Inflammatory macrophage treated with lipopolysaccharide for 4 hours (primary cell): ENCODE measurements around the gene DUXB.

Experiments used
- DNase-seq: peaks from one replicate; pipeline ENCODE4 v3.0.0-alpha.2; 2020

Gene DUXB, protein sequence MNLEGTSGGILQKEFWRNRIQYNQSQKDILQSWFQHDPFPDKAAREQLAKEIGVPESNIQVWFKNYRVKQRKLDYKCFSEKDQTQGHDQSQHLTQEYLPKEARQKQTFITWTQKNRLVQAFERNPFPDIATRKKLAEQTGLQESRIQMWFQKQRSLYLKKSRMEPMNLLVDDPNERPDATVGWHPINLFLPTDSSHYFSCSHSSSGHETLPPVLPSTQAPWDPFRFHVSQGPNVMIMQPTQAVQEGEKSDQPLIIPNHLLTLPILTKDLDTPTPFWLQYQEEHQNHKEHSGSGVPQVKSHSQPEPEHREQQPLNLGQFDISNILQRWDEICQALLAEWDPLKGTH

DNA sequence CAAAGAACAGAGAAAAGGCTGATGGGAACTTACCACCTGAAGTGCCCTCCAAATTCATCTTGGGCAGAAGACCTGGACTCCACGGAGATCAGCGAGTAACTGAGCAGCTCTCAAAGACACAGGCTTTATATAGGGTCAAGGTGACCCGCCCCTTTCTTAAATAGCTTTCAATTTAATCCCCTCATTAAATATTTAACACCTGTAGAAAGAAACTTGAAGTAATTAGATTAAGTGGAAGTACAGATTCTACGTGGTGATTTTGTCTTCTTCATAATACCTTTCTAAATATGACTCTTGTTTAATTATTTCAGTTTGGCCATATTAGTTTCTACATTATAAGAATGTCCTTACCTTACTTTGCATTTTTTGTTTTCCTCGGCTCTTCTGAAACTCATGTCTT, at the start of gene DUXB:
TSS of gene DUXB (minus strand) at position 101 of the 400 bp plus-strand sequence. CDS start at position 58, 43 bp downstream.
- DNase-seq: no peak

DNA sequence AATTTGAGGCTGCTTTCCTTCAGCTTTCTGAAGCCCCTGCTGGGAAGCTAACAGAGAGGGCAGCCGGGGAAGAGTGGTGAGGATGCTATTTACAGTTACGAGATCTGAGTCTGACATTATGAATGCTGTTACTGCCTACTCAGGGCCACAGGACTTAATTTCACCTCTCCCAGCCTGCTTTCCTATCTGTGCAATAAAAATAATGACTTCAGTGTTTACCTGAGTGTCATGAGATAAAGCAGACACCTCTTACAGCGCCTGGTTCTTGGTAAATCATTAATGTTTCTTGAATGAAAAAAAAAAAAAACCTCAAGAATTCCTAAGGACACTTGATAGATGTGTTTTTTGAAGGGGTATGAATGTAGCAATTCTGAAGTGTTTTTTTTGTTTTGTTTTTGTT, 49.3 kb upstream of the DUXB start:
- DNase-seq: no peak

DNA sequence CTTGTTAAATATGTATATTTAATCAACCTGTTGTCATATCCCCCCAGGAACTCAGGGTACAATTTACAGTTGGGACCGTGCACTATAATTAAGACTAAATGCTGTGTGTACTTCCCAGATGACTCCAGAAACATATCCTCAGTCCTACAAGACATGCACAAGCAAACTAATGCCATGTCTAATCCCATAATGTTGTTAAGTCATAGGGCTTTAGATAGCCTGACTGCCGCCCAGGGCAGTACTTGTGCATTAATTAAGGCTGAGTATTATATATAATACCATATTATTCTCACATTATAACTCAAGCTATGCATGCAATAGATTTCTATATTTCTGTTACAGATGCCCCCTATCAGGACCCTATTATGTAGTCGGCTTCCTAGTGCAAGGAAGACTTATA, 45.1 kb upstream of the DUXB start:
- no peak for DNase-seq

DNA sequence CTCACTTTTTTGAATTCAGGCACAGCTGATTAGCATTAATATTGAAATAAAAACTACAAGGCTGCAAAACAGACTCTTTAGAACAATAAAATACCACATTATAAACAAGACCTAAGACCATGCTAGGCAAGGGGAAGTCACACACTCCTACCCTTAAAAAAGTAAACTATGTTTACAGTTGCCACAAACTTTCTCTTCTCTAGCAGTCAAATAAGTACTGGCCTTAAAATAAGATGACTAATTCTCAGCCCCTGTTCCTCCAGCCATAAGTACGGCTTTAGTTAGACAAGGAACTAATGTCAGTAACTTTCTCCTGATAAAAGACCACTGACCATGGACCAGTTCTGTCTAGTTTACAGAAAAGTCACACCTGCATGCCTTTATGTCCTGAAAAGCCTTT, 44.6 kb upstream of the DUXB start:
- no peak for DNase-seq

DNA sequence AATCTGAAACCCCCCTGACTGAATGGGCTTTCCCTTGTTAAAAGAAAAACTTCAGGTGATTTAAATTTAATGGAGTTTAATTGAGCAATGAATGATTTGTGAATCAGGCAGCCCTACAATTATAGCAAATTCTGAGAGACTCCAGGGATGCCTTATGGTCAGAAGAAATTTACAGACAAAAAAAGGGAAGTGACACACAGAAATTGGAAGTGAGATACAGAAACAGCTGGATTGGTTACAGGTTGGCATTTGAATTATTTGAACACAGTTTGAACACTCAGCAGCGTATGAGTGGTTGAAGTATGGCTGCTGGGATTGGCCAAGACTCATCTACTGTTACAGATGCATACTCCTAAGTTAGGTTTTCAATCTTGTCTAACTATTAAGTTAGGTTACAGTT, 44.0 kb upstream of the DUXB start:
- no peak for DNase-seq

DNA sequence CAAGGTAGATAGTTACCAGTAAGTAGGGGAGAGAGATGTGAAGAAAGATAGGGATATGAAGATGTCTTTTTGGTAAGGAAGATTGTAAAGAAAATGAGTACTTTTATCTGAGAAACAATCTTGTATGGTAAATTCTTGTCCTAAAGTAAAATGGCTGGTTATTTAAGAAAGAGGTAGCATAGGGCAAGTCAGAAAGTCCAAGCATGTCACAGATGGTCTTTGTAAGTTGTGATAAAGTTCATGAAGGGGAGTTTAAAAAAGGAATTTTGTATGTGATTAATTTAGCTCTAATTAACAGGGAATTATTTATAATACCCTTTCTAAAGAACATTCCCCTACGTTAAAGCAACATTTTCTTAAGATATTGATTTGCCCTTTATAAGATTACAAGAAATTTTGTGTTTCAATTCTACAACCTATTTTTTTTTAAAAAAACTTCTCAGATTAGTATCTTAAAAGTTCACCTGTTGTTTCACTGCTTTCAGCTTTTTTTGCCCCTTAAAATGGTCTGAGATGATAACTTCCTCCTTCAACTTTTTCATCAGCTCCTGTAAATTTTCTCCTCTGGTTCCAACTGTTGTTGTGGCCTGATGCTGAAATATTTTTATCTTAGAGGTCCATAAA, 41.3 kb upstream of the DUXB start:
- no peak for DNase-seq

DNA sequence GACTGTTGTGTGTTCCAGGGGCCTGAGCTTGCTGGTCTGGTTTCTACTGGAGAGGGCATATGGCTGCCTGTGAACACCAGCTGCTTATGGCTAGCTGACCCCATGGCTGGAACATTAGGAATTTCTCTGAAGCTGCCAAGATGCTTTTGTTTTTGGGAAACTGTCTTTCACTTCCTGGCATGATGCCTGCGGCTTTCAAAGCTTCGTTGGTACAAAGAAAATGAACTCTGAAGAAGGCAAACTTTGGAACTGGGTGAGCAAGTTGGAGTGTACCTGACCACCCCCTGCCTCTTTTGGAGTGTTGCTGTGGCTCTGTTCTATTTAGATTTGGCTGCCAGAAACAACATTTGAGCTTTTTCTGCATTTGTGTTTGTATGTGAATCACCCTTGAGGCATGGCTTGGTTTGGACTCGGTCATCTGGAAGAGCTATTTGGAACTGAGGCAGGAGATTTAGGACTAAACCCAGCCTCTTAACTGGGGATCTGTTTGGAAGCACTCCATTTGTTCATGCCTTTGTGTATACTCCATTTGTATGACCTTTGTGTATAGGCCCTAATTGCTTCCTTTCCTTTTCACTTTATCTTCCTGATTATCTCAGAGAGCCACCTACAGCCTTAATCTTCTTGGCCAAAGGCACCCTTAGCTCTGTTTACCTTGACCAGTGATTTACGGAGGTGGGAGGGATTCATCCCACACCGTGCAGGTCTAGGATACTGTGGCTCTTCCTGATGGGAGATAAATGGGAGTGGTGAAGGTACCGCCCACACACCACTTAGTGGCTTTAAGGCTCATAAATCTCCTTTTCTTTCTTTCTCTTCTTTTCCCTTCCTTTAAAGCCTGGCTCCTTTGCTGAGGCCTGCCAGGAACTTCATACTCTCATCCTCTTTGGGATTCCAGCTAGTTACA, 32.3 kb upstream of the DUXB start:
- DNase-seq: no peak

DNA sequence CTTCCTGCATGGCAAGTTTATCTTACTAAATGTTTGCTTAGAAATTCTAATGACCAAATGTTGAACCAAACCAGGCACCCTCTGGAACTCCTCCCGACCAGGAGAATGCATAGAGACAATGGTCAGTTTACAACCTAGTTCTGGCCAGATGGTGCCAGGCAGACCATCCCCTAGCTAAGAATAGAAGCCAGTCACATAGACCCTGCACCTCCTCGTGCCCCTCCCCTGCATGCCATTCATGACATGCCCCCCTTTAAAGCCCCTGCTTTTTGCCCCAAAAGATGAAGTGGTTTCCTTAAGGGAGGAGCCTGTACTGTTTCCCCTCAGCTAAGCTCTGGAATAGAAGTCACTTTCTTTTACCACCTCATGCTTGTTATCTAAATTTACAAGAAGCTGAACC, 31.6 kb upstream of the DUXB start:
- no peak for DNase-seq

DNA sequence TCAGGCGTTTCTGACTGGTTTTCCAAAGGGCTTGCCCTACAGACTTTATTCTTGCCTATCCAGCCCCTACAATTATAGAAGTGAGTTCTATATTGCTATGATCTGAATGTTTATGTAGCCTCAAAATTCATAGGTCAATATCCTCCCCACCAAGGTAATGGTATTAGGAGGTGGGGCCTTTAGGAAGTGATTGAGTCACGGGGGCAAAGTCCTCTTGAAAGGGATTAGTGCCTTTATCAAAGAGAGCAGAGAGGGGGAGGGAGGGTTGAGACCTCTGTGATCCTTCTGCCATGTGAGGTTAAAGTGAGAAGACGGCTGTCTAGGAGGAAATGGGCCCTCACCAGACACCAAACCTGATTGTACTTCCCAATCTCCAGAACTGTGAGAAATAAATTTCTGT, 26.0 kb upstream of the DUXB start:
- DNase-seq: no peak

DNA sequence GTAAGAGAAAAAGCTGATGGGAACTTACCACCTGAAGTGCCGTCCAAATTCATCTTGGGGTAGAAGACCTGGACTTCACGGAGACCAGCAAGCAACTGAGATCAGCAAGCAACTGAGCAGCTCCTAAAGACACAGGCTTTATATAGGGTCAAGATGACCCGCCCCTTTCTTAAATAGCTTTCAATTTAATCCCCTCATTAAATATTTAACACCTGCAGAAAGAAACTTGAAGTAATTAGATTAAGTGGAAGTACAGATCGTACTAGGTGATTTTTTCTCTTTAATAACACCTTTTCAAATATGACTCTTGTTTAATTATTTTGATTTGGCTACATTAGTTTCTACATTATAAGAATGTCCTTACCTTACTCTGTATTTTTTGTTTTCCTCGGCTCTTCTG, 25.1 kb upstream of the DUXB start, which contains the start of gene CPHXL:
TSS of gene CPHXL (minus strand) at position 101 of the 400 bp plus-strand sequence. CDS start at position 53, 48 bp downstream.
- no peak for DNase-seq

DNA sequence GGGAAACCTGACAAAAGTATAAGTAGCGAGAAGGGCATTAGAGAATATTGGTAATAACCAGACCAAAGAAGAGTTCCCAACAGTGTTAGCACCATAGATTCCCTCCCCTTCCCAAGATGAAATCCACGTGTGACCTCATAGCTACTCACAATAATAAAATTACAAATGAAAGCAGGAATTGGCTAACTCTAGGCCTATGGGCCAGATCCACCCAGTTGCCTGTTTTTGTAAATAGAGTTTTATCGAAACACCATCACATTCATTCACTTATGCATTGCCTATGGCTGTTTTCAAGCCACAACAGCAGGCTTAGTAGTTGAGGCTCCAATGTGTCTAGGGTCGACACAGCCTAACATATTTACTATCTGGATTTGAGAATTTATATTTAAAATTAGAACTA, 17.2 kb upstream of the DUXB start:
- no peak for DNase-seq

DNA sequence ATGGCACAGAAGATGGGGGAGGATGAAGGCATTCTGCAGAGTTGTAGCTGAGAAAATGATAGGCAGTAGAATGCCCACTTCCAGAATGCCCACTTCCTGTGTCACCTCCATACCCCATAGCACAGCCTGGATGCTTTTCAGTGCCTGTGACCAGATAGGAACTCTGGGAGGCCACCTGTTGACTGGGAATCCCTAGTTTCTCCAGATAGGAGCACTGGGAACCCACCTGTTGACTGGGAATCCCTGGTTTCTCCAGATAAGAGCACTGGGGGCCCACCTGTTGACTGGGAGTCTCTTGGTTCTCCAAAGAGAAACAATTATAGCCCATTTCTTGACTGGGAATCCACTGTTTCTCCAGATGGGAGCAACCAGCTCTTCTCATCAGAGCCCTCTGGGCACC, 13.4 kb upstream of the DUXB start:
- DNase-seq: no peak

DNA sequence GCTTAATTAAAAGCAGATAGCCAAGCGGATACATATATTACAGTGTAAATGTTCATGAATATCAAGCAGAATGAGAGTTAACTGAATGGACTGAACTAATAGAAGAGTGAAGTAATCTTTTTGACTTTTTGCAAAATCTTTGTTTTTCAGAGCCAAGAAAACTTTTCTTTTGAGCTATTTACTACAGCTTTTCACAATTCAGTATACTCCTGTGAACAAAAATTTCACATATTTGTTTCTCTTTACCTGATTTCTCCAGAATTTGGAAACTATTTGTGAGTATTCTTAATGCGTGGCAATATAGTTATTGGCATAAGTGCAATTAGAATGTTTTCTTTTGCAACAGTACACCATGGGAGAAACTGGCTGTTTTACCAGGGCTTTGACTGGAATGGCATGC, 9.1 kb upstream of the DUXB start:
- DNase-seq: no peak

DNA sequence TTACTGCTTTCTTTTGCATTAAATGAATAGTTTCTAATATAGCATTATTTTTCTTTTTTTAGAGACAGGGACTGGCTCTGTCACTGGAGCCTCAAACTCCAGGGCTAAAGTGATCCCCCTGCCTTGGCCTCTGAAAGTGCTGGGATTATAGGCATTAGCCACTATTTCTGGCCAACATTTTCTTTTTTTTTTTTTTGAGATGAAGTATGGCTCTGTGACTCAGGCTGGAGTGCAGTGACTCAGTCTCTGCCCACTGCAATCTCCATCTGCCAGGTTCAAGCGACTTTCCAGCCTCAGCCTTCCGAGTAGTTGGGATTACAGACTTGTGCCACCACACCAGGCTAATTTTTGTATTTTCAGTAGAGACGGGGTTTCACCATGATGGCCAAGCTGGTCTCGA, 2.0 kb upstream of the DUXB start:
- DNase-seq: no peak

DNA sequence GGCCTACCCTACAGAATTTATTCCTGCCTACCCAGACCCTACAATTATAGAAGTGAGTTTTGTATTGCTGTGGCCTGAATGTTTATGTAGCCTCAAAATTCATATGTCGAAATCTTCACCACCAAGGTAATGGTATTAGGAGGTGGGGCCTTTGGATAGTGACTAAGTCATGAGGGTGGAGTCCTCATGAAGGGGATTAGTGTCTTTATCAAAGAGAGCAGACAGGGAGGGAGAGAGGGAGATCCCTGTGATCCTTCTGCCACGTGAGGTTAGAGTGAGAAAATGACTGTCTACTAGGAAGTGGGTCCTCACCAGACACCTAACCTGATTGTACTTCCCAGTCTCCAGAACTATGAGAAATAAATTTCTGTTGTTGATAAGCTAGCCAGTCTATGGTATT, 981 bp upstream of the DUXB start:
- DNase-seq: no peak

DNA sequence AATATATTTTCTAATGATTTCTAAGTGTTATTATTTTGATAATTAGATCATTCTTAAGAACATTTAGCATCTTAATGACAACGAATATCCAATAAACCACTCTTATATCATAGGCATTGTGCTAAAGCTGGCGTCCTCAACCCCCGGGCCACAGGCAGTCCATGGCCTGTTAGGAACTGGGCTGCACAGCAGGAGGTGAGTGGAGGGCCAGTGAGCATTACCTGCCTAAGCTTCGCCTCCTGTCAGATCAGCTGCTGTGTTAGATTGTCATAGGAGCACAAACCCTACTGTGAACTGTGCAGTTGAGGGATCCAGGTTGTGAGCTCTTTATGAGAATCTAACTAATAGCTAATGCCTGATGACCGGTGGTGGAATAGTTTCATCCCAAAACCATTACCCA, 3.7 kb downstream of the DUXB start:
- no peak for DNase-seq

DNA sequence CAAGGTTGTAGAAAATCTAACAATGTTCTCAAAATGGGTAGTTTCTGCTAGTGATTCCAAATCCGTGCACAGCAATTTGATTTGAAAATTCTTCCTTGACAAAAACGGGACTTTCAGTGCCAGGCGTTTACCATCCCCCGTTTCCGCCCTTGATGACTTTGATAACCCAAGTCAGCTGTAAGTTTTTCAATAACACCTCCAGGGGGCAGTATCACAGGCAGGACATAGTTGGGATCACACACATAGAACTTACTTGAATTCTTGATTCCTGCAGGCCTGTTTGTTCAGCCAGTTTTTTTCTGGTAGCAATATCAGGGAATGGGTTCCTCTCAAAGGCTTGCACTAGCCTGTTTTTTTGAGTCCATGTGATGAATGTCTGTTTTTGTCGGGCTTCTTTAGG, 5.6 kb downstream of the DUXB start:
- DNase-seq: no peak

DNA sequence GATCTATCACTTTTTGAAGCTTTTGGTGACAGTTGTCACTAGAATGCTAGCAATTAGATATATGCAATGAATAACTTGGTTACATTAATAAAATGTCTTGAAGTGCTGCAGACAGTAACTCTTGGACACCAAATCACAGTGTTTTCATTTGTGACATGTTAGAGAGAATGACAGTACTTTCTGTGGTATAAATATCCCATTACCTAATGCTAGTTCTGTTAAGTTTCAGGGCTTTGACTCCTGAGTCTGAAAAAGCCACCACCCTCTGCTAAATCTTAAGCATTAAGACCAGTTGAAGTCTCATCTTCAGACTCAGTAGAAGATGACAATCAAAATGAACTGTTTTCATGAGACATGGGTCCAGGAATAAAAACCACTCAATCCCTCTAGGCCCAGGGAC, 13.9 kb downstream of the DUXB start:
- DNase-seq: no peak

DNA sequence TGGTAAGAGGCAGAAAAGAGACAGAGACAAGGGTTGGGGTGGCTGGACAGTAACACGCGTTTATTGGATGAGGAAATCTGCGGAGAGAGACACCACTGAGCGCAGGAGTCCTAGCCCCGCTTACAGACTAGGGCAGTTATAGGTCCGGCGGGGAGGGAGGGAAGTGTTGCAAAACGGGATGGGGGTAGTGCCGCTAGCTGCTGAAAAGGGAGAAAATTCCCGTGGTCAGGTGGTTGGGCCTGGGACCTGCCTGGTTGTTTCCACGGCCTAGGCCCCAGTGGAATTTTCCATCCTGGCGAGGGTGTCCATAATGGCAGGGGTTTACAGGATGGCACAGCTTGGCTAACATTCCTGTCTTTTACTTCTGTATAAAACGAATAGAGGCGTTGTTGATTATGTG, 19.0 kb downstream of the DUXB start:
- no peak for DNase-seq

DNA sequence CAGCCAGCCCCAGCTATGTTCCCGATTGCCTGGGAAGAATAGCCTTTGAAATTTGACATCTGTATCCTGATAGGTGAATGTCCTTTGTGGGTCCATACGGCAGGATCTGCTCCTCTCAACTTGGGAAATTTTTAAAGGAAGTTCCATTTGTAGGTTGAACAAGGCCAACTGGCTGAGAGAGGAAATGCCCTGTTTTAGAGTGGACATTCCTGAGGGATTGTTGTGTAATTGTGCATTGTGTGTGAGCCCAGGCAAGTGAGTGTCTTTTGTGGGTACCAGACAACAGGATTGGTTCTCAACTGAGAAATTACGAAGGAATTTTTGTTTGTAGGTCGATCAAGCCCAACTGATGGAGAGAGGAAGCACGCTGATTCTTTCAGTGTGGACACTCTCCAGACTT, 21.9 kb downstream of the DUXB start:
- no peak for DNase-seq

DNA sequence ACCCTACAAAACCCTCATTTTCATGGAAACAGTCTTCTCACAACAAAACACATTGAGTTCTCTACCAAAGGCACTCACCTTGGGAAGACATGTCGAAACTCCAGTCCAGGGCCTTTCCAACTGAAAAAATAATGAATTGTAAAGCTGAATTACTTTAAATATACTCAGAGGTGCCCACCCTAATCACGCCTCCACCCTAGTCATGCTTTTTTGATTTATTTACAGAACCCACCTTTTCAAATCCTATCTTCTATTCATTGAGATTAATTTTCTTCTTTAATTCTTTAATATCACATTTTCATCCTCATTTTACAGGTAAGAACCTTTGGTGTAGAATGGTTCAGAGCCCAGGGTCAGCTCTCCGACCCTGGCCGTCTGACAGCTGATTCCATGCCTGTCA, 24.4 kb downstream of the DUXB start, which contains the start of gene CPHXL2:
TSS of gene CPHXL2 (minus strand) at position 101 of the 400 bp plus-strand sequence. CDS start at position 91, 10 bp downstream.
- no peak for DNase-seq

DNA sequence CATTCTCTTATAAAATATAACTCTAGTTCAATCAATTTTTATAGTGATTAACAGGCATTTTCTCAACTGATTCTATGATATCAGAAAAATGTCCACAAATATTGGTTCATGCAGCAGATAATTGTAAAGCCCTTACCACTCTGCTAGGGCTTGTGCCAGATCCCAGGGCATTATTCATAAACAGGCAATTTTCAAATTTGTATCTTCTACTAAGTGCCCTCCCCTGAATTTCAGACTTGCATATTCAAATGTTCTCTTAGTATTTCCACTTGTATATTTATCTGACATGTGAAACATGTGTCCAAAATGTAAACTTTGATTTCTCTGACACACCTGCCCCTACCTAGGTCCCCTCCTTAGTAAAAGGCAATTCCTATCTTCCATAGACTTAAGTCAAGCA, 33.8 kb downstream of the DUXB start:
- no peak for DNase-seq

DNA sequence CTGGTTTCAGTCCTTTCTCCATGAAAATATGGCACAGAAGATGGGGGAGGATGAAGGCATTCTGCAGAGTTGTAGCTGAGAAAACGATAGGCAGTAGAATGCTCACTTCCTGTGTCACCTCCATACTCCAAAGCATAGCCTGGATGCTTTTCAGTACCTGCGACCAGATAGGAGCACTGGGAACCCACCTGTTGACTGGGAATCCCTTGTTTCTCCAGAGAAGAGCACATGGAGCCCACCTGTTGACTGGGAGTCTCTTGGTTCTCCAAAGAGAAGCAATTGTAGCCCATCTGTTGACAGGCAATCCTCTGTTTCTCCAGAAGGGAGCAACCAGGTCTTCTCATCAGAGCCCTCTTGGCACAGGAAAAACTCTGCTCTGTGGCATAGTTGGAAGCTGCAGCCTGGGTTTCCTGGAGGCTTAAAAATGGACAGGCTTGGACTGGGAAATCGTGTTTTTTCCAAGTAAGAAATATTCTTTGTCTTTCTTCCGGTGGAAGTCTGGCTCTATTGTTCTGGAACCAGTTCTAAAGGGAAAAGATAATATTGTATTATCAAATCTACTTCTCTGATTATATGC, 40.4 kb downstream of the DUXB start:
- no peak for DNase-seq
